ENCODE data around the gene ARIH2.

The ARIH2 gene

GRCh38 chr3:48929358-48930035 is 10.9 kb downstream of the ARIH2 start:
- DNase-seq (no peak), ATAC-seq (no peak)

GRCh38 chr3:48930590-48930989 is 11.9 kb downstream of the ARIH2 start:
- ATAC-seq: no peak
- no peak for DNase-seq

- ATAC-seq (no peak), DNase-seq (no peak)
Measured at GRCh38 chr3:48931944-48932580, 13.4 kb downstream of the ARIH2 start.

GRCh38 chr3:48934333-48934991 is 15.8 kb downstream of the ARIH2 start:
- ATAC-seq: no peak
- no peak for DNase-seq

- ATAC-seq: no peak
- no peak for DNase-seq
Measured at GRCh38 chr3:48935530-48935929, 16.9 kb downstream of the ARIH2 start.

- DNase-seq: no peak
- ATAC-seq: no peak
Measured at GRCh38 chr3:48938156-48938555, 19.5 kb downstream of the ARIH2 start.

- ATAC-seq: no peak
- DNase-seq: no peak
Measured at GRCh38 chr3:48938689-48939088, 20.0 kb downstream of the ARIH2 start.

GRCh38 chr3:48945432-48945831 is 26.8 kb downstream of the ARIH2 start:
- peak; percentile 59 for ATAC-seq

GRCh38 chr3:48945891-48946549 is 27.4 kb downstream of the ARIH2 start:
- no peak for DNase-seq
- peak; percentile 88 for ATAC-seq

More at GRCh38 chr3:48945432-48945831, 26.8 kb downstream of the ARIH2 start:
- DNase-seq: no peak

GRCh38 chr3:48949376-48949717 is 30.7 kb downstream of the ARIH2 start:
- DNase-seq (no peak), ATAC-seq (no peak)

GRCh38 chr3:48950051-48950450 is 31.4 kb downstream of the ARIH2 start:
- ATAC-seq (no peak), DNase-seq (no peak)

GRCh38 chr3:48951764-48952163 is 33.1 kb downstream of the ARIH2 start:
- ATAC-seq: no peak
- DNase-seq: no peak

GRCh38 chr3:48952510-48953118 is 34.0 kb downstream of the ARIH2 start:
- peak; percentile 52 for DNase-seq
- ATAC-seq: no peak

GRCh38 chr3:48957006-48957705 is 38.5 kb downstream of the ARIH2 start:
- ATAC-seq: no peak
- DNase-seq: no peak

GRCh38 chr3:48960841-48961413 is 42.3 kb downstream of the ARIH2 start:
- ATAC-seq: no peak

GRCh38 chr3:48962340-48962739 is 43.7 kb downstream of the ARIH2 start:
- DNase-seq: no peak
- peak; percentile 36 for ATAC-seq

More at GRCh38 chr3:48960841-48961413, 42.3 kb downstream of the ARIH2 start:
- DNase-seq: no peak

GRCh38 chr3:48962939-48963338 is 44.3 kb downstream of the ARIH2 start:
- DNase-seq (no peak), ATAC-seq (no peak)

GRCh38 chr3:48963591-48963990 is 44.9 kb downstream of the ARIH2 start:
- no peak for ATAC-seq
- no peak for DNase-seq

GRCh38 chr3:48966367-48966766 is 47.7 kb downstream of the ARIH2 start:
- DNase-seq: no peak
- ATAC-seq: no peak

GRCh38 chr3:48966876-48967361 is 48.3 kb downstream of the ARIH2 start:
- ATAC-seq (no peak), DNase-seq (no peak)

GRCh38 chr3:48970586-48970985 is 51.9 kb downstream of the ARIH2 start:
- DNase-seq (no peak), ATAC-seq (no peak)

Measured in stimulated activated naive CD8-positive, alpha-beta T cell treated with anti-CD3 and anti-CD28 coated beads, Interleukin-15, Interleukin-2, amounts not matched to agents 100 U/mL and 50 U/mL, for 24 hours (primary cell).